ENCODE results near the gene KIF6. TPM values are rescaled to one million over a fixed set of nuclear protein-coding genes. Genes with fewer than 3 reads are reported as not detected.

The KIF6 gene
- total and polyA plus RNA-seq, 8 donors = 0.19 to 1.0 (median 0.44) TPM

GRCh38 chr6:39360378-39360777 lies 364.8 kb downstream of the KIF6 start:
- H3K4me1 ChIP-seq = no peaks in the 10 kb centered on the region
- TF ChIP-seq CTCF (IDR thresholded peaks at IDR 0.05) = no peak
- no peak overlapping the region for H3K27ac ChIP-seq
- no peak for DNase-seq
- intact Hi-C loops (cut with DNase I) = loop anchor here in 1 of 3 donors (10.0 kb wide), 1 partner anchor 524 kb away; no protein-coding TSS in a partner anchor
- WGBS, 2 donors = 85% methylated on average over 9 of the region's 9 CpGs
- no peak for ATAC-seq
- no peaks in the 10 kb centered on the region for H3K27me3 ChIP-seq
- no peaks in the 10 kb centered on the region for H3K9me3 ChIP-seq
- no peak overlapping the region for H3K4me3 ChIP-seq
- H3K36me3 ChIP-seq = no peaks in the 10 kb centered on the region
- no peak for FAIRE-seq

GRCh38 chr6:39357998-39358686 lies 367.1 kb downstream of the KIF6 start:
- Histone ChIP-seq H3K4me3 (no peak overlapping the region), H3K4me1 (no peaks in the 10 kb centered on the region), H3K9me3 (no peaks in the 10 kb centered on the region), H3K27ac (no peak overlapping the region), H3K36me3 (no peaks in the 10 kb centered on the region), H3K27me3 (no peaks in the 10 kb centered on the region)
- ATAC-seq = peak; percentile 62 to 84 (median 80)
- intact Hi-C loops (cut with DNase I) = no loop called here
- DNase-seq = peak in 4 of 6 donors; percentile 42 to 59 (median 50)
- no peak for FAIRE-seq
- WGBS, 2 donors = 63 to 68% methylated on average over 7 of the region's 7 CpGs
- no peak for TF ChIP-seq CTCF (IDR thresholded peaks at IDR 0.05)

GRCh38 chr6:39353698-39354315 lies 371.4 kb downstream of the KIF6 start:
- no peak for FAIRE-seq
- H3K4me1 ChIP-seq = no peaks in the 10 kb centered on the region
- H3K27me3 ChIP-seq = no peaks in the 10 kb centered on the region
- no peak overlapping the region for H3K4me3 ChIP-seq
- no peak for ATAC-seq
- DNase-seq = peak in 1 of 6 donors; percentile 30
- no peaks in the 10 kb centered on the region for H3K9me3 ChIP-seq
- 88 to 90% methylated on average over 7 of the region's 7 CpGs for WGBS, 2 donors
- no peaks in the 10 kb centered on the region for H3K36me3 ChIP-seq
- no peak overlapping the region for H3K27ac ChIP-seq
- TF ChIP-seq CTCF (IDR thresholded peaks at IDR 0.05) = no peak
- intact Hi-C loops (cut with DNase I) = no loop called here

- 87 to 94% methylated on average over 13 of the region's 13 CpGs for WGBS, 2 donors
- no peaks in the 10 kb centered on the region for H3K9me3 ChIP-seq
- no peak for DNase-seq
- no peak overlapping the region for H3K4me3 ChIP-seq
- intact Hi-C loops (cut with DNase I) = no loop called here
- no peak for ATAC-seq
- no peak overlapping the region for H3K27ac ChIP-seq
- no peaks in the 10 kb centered on the region for H3K36me3 ChIP-seq
- TF ChIP-seq CTCF (IDR thresholded peaks at IDR 0.05) = no peak
- H3K27me3 ChIP-seq = no peaks in the 10 kb centered on the region
- H3K4me1 ChIP-seq = no peaks in the 10 kb centered on the region
- no peak for FAIRE-seq
Observed at GRCh38 chr6:39350723-39351505, 374.3 kb downstream of the KIF6 start.
